Fibroblast of lung (primary cell): Measurements from ENCODE around the gene IGF1R.

Experiments
- EZH2 ChIP-seq: IDR thresholded peaks from 2 replicates; pipeline ENCODE4 v1.5.1; 2012; ENCODE audit warnings: low read length, control low read depth, mild to moderate bottlenecking; ENCODE audit errors: missing control alignments
- TF ChIP-seq, protein P1 (sequence below), 2 donors: IDR thresholded peaks in 1 of 2; conservative IDR thresholded peaks in 1 of 2; 1 replicate in 1 of 2; 2 replicates in 1 of 2; pipeline ENCODE4 v1.5.1; 2011 to 2012; ENCODE audit warnings: low read length in 2 of 2, control low read depth in 1 of 2, inconsistent platforms in 1 of 2, low read depth in 1 of 2, mild to moderate bottlenecking in 1 of 2

GRCh38 chr15:98960555-98961050 lies 312.3 kb downstream of the IGF1R start:
- TF ChIP-seq, protein P1, sequence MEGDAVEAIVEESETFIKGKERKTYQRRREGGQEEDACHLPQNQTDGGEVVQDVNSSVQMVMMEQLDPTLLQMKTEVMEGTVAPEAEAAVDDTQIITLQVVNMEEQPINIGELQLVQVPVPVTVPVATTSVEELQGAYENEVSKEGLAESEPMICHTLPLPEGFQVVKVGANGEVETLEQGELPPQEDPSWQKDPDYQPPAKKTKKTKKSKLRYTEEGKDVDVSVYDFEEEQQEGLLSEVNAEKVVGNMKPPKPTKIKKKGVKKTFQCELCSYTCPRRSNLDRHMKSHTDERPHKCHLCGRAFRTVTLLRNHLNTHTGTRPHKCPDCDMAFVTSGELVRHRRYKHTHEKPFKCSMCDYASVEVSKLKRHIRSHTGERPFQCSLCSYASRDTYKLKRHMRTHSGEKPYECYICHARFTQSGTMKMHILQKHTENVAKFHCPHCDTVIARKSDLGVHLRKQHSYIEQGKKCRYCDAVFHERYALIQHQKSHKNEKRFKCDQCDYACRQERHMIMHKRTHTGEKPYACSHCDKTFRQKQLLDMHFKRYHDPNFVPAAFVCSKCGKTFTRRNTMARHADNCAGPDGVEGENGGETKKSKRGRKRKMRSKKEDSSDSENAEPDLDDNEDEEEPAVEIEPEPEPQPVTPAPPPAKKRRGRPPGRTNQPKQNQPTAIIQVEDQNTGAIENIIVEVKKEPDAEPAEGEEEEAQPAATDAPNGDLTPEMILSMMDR (conservative IDR thresholded peaks at IDR 0.05 in 1 of 2, IDR thresholded peaks at IDR 0.05 in 1 of 2; ENCODE audit: low read depth in 1 of 2, low read length in 2 of 2), result no peak
- no peak for TF ChIP-seq EZH2
